Hepatocyte (in vitro differentiated cells): ENCODE results near the gene SHC3. TPM values are rescaled to one million over a fixed set of nuclear protein-coding genes. Genes with fewer than 3 reads are reported as not detected.
A peak's percentile ranks its signal among the peaks of the same experiment; 100 is the strongest.

Source experiments
- DNase-seq: peaks from one replicate; pipeline ENCODE4 v3.0.0-alpha.2; 2016; ENCODE audit warnings: low spot score
- H2AFZ ChIP-seq: fragments of 200-600 bp; sonication (generic); 2 replicates; pipeline ENCODE4 v1.6.0; 2016; ENCODE audit warnings: antibody characterized with exemption, mild to moderate bottlenecking
- H3K27ac ChIP-seq: fragments of 200-600 bp; sonication (generic); 2 replicates; pipeline ENCODE4 v1.5.1; 2016; ENCODE audit warnings: mild to moderate bottlenecking
- H3K27me3 ChIP-seq: fragments of 200-600 bp; sonication (generic); 2 replicates; pipeline ENCODE4 v1.6.1; 2016
- H3K36me3 ChIP-seq: fragments of 200-600 bp; sonication (generic); replicated peaks from 2 replicates; pipeline ENCODE4 v1.5.1; 2016; ENCODE audit warnings: low read depth; ENCODE audit not compliant: insufficient read depth
- H3K4me1 ChIP-seq: fragments of 200-600 bp; sonication (generic); 2 replicates; pipeline ENCODE4 v1.5.1; 2016; ENCODE audit warnings: mild to moderate bottlenecking, moderate library complexity; ENCODE audit not compliant: insufficient read depth
- H3K4me2 ChIP-seq: fragments of 200-600 bp; sonication (generic); 2 replicates; pipeline ENCODE4 v1.6.0; 2016
- H3K4me3 ChIP-seq: fragments of 200-600 bp; sonication (generic); 2 replicates; pipeline ENCODE4 v1.5.1; 2016; ENCODE audit warnings: mild to moderate bottlenecking
- H3K79me2 ChIP-seq: fragments of 200-600 bp; sonication (generic); 2 replicates; pipeline ENCODE4 v1.6.0; 2017; ENCODE audit warnings: mild to moderate bottlenecking
- H3K9me2 ChIP-seq: fragments of 200-600 bp; sonication (generic); replicated peaks from 2 replicates; pipeline ENCODE4 v1.6.0; 2017; ENCODE audit warnings: mild to moderate bottlenecking; ENCODE audit not compliant: insufficient read depth
- H3K9me3 ChIP-seq: fragments of 200-600 bp; sonication (generic); 2 replicates; pipeline ENCODE4 v1.5.1; 2016; ENCODE audit warnings: low read depth, mild to moderate bottlenecking
- H4K20me1 ChIP-seq: fragments of 200-600 bp; sonication (generic); 2 replicates; pipeline ENCODE4 v1.6.0; 2016; ENCODE audit warnings: mild to moderate bottlenecking; ENCODE audit not compliant: insufficient read depth, poor library complexity, severe bottlenecking
- EZH2 ChIP-seq: fragments of 200-600 bp; sonication (generic); IDR thresholded peaks from 2 replicates; pipeline ENCODE4 v1.6.1; 2016; ENCODE audit warnings: antibody characterized with exemption, mild to moderate bottlenecking, borderline replicate concordance
- EZH2phosphoT487 ChIP-seq: fragments of 200-600 bp; sonication (generic); IDR thresholded peaks from one replicate; pipeline ENCODE4 v1.6.1; 2018; ENCODE audit warnings: antibody characterized with exemption, mild to moderate bottlenecking, low read depth, moderate library complexity; ENCODE audit not compliant: unreplicated experiment, severe bottlenecking
- WGBS: methylation state at CpG from one replicate; pipeline ENCODE4 v1.1.6; 2016; ENCODE audit warnings: low lambda C conversion rate; ENCODE audit errors: missing lambda C conversion rate; 5-methylcytosine and 5-hydroxymethylcytosine counted together
- polyA plus RNA-seq: library from polyadenylated mRNA; unstranded; fragments of >200 nt; fragmentation: Nextera tagmentation; extraction: Ambion mirVana; gene quantifications from 2 replicates; pipeline ENCODE4 v1.2.1, GENCODE V29; 2016
- total RNA-seq: library from RNA; depleted of rRNA; stranded (reverse); fragments of >200 nt; gene quantifications from 2 replicates; pipeline ENCODE4 v1.2.3, GENCODE V29; 2014
- TF ChIP-seq, protein P1 (sequence below): fragments of 200-600 bp; sonication (generic); IDR thresholded peaks from 2 replicates; pipeline ENCODE4 v1.5.1; 2016; ENCODE audit warnings: antibody characterized with exemption, mild to moderate bottlenecking; ENCODE audit not compliant: poor library complexity

The SHC3 gene
- total and polyA plus RNA-seq, 2 experiments from 2014 or later = 1.5 to 1.8 TPM

DNA sequence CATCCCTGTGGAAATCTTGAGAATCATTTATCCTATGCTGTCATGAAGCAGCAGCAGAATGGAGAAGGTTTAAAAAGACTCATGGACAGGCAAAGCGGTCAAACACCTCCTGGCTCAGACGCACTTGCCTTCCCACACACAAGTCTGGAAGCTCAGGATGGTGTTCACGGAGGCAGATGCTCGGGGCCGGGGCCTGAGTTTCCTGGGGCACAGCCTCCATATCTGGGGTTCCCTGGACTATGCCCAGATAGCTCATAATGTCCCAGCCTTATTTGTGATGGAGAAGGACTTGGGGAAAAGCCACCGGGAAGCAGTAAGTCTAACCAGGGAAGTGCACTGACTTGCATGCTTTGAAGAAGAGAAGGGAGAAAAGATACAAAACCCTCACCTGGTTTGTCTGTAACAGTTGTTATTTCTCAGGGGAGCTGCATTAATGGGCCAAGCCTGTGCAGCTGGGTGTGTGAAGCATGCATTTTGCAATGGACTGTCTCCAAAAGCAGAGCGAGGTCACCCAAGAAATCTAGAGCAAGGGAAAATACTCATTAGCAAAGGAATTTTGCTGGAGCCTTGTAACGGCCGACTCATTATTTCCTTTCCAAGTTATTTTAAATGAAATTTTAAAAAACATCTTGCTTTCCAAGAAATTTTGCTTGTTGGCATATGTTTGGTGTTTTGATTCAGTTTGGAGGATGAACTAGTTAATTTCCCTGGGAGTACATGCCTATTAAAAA lies 184.0 kb downstream of the SHC3 start:
- Histone ChIP-seq H3K27me3 (no peaks in the 10 kb centered on the region), H4K20me1 (peaks cover 16% of the 10 kb centered on the region), H3K79me2 (peaks cover 80% of the 10 kb centered on the region), H3K9me2 (no peaks in the 10 kb centered on the region), H3K4me3 (peak overlapping the region; percentile 14), H3K36me3 (no peaks in the 10 kb centered on the region), H3K27ac (peak overlapping the region; percentile 68), H2AFZ (no peak overlapping the region), H3K4me1 (peaks cover 30% of the 10 kb centered on the region), H3K9me3 (no peaks in the 10 kb centered on the region), H3K4me2 (peak overlapping the region; percentile 95)
- TF ChIP-seq EZH2 (no peak), EZH2phosphoT487 (no peak)
- TF ChIP-seq, protein P1, sequence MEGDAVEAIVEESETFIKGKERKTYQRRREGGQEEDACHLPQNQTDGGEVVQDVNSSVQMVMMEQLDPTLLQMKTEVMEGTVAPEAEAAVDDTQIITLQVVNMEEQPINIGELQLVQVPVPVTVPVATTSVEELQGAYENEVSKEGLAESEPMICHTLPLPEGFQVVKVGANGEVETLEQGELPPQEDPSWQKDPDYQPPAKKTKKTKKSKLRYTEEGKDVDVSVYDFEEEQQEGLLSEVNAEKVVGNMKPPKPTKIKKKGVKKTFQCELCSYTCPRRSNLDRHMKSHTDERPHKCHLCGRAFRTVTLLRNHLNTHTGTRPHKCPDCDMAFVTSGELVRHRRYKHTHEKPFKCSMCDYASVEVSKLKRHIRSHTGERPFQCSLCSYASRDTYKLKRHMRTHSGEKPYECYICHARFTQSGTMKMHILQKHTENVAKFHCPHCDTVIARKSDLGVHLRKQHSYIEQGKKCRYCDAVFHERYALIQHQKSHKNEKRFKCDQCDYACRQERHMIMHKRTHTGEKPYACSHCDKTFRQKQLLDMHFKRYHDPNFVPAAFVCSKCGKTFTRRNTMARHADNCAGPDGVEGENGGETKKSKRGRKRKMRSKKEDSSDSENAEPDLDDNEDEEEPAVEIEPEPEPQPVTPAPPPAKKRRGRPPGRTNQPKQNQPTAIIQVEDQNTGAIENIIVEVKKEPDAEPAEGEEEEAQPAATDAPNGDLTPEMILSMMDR = no peak
- 55% methylated on average over 9 of the region's 9 CpGs for WGBS
- DNase-seq = no peak

DNA sequence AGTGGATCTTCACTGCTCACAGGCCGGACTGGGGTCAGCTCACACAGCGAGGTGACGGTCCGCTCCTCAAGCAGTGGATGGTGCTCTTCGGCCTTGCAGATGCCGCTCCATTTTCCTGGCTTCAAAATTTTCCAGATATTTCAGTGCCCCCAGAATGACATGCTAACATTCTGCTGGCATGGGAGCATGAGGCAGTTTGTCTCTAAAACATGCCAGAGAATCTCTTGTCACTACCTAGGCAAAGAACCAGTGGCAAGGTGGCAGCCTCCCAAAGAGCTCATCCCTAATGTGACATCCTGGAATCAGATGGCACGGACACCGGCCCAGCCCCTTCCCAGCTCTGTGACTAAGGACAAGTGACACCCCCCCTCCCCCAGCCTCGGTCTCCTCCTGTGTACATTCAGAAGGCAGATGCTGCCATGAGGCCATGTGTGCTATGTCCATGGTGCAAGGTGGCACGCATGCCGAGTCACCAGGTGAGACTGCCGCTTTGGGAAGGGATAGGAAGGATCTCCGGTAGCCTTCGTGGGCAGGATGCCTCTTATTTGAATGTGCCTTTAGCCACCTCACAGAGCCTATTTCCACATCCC lies 184.7 kb downstream of the SHC3 start:
- Histone ChIP-seq H3K79me2 (peaks cover 74% of the 10 kb centered on the region), H3K4me1 (peaks cover 34% of the 10 kb centered on the region), H4K20me1 (peaks cover 16% of the 10 kb centered on the region), H3K4me3 (peak overlapping the region; percentile 77), H3K4me2 (peak overlapping the region; percentile 95), H3K36me3 (no peaks in the 10 kb centered on the region), H3K27ac (peak overlapping the region; percentile 68), H3K9me2 (no peaks in the 10 kb centered on the region), H3K9me3 (no peaks in the 10 kb centered on the region), H3K27me3 (no peaks in the 10 kb centered on the region), H2AFZ (no peak overlapping the region)
- WGBS = 71% methylated on average over 14 of the region's 14 CpGs
- TF ChIP-seq, protein P1 = no peak
- TF ChIP-seq EZH2phosphoT487 (no peak), EZH2 (no peak)
- DNase-seq = no peak

DNA sequence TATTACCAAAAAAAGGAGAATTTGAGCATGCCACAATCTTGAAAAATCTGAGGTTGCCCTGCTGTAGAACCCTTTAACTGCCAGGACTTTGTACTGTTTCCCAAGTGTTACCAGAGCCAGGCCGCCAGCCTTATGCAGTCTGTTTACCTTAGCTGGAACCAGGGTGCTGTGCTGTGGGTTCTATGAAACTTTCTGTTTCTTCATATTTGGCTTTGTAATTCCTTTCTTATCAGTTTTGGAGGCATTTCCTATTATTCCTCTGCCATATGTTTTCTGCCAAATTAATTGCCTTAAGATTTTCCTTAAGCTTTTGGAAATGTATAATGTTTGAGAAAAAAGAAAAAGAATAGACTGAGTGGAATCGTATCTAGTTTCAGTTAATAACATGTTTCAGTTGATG lies 185.3 kb downstream of the SHC3 start:
- DNase-seq = peak; percentile 53
- Histone ChIP-seq H3K4me1 (peaks cover 37% of the 10 kb centered on the region), H3K4me3 (peak overlapping the region; percentile 77), H3K27ac (peak overlapping the region; percentile 68), H3K9me2 (no peaks in the 10 kb centered on the region), H4K20me1 (peaks cover 16% of the 10 kb centered on the region), H3K79me2 (peaks cover 67% of the 10 kb centered on the region), H2AFZ (no peak overlapping the region), H3K36me3 (no peaks in the 10 kb centered on the region), H3K27me3 (no peaks in the 10 kb centered on the region), H3K4me2 (peak overlapping the region; percentile 95), H3K9me3 (no peaks in the 10 kb centered on the region)
- WGBS = 21% methylated on average over 2 of the region's 2 CpGs
- TF ChIP-seq, protein P1 = no peak
- TF ChIP-seq EZH2 (no peak), EZH2phosphoT487 (no peak)
